Stimulated activated CD4-positive, alpha-beta T cell treated with anti-CD3 and anti-CD28 coated beads, Interleukin-4, amount 100 ng/mL, for 48 hours (primary cell): ENCODE data around the gene ZNF750.

Experiments used
- DNase-seq, 2 donors: peaks; one replicate each; pipeline ENCODE4 v3.0.0-alpha.2; 2020; ENCODE audit warnings: low read depth in 2 of 2

ZNF750 gene

GRCh38 chr17:82839617-82840292 is at the start of gene ZNF750:
Gene ZNF750 (minus strand): TSS chr17:82840022. CDS start chr17:82832454, 7,568 bp downstream.
- no peak for DNase-seq

DNA sequence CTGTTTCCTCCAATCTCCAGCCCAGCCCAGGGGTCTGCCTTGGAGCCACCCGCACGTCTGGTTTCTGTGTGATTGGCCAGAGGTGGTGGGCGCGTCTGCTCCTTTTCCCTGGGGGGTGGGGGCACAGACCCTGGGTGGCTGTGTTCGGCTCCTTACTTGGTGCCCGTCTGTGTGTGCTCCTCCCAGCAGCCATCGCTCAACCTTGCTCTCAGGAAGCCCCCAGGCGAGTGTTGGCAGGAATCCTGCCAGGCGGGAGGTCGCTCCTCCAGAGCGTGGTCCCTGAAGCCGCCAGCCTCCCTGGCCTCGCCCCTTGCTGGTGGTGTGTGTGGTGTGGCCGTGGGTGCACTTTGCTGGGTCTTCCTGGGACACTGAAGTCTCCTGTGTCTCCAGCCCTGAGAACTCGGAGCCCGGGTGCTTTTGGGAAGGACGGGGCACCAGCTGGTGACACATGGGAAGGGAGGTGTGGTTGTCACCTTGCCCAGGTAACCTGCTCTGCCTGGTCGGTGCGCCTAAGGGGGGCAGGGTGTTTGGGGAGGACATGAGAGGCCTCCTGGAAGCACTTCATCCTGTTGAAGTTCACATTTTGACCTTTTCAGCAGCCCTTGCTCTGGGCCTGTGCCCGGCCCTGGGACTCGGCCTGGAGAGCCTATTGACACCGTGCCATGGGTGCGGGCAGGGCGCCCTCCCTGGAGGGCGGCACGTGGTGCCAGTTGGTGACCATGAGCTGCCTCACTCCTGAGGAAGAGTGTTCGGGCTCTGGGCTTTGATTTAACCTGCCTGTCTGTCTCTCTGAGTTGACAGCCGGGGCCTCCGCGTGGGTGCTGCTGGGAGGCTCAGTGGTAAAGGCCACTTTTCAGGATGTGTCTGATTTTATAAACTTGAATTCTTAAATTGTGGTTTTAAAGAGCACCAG is 49.0 kb upstream of the ZNF750 start:
- no peak for DNase-seq

GRCh38 chr17:82887255-82888164 is 47.7 kb upstream of the ZNF750 start:
- no peak for DNase-seq

- DNase-seq, result no peak
These were observed 45.1 kb upstream of the ZNF750 start for GRCh38 chr17:82884970-82885353.

DNA sequence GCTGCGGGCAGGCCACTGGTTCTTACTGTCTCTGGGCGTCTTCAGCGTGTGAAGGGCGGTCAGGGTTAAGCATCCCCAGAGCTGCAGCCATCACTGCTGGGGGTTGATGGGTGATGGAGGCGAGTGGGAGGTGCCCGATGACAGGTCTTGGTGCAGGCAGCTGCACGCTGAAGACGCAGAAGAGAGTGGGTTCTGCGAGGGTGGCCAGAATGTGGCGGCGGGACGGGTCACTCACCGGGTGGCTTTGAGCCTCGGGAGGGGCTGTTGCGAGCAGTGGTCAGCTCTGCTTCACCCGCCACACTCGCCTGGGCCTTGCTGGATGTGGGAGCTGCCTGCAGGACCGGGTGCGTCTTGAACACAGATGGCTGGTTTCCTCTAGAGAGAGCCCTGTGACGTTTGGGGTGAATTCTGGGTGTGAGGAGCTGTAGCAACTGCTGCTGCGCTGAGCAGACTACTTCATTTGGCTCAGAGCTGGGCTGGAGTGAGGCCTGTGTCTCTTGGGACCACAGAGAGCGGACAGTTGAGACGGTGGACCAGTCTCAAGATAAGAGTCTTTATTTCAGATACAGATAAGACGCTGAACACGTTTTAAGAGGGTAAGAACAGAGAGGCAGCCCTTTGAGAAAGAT is 44.6 kb upstream of the ZNF750 start:
- DNase-seq, result no peak

DNA sequence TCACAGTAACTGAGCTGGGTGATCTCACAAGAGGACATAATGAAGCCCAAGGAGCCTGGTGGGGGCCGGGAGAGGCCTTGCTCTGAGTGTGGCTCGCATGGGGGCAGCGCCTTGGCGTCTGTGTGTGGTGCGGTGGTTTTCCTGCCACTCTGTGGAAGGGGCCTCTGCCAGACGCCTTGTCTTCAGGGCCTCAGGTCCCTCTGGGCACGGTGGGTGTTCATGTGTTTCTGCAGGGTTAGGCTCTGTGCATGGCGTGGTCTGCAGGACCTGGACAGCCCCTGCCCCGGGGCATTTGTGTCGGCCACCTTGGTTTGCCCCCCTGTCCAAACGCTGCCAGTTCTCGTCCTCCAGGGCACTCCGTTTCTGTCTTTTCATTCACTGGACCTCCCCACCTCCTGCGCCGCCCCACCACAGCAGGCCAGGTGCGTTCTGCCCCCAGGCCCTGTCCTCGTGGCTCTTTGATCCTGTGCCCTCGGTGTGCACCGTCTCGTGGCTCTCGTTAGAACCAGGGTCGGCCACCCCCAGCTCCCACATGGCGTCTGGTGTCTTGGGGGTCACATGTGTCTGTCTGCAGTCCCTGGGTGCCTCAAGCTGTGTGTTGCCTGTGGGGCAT is 43.7 kb upstream of the ZNF750 start:
- no peak for DNase-seq

GRCh38 chr17:82882715-82883418 is 43.0 kb upstream of the ZNF750 start:
- peak; percentile 49 to 60 for DNase-seq

DNA sequence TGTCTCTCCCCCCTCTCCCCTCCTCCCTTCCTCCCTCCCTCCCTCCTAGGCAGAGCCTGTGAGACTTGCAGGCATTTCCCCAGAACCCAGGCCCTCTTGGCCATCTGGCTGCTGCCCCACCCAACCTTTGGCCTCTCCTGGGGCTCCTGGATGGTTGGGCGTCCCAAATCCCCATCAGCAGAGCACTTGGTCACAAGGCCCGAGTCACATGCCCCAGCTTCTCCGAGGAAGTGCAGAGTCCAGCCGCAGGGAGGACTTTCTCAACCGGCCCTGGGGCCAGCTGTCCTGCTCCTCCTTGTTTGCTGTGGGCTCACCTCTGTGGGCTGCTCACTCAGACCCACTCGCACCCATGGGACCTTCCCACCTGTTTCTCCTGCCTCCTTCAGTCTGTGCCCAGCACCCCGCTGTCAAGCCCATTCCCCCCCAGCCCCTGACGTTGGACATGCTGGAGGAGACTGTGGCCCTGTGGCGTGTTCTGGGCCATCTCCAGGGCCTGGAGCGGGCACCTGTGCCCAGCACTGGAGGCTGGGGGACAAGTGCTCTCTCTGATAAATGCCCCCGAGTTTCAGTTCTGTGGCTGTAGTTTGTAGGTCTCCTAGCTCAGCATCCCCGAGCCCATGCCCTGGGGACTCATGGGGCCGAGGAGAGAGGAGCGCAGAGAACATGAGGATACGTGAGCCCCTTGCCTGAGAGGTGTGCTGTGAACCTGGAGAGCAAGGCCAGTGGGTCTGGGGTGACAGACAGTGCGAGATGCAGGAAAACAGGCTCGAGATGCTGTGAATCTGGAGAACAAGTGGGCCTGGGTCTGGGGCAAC is 42.3 kb upstream of the ZNF750 start:
- no peak for DNase-seq

- DNase-seq, result no peak
These were observed 41.6 kb upstream of the ZNF750 start for GRCh38 chr17:82881324-82881823.

GRCh38 chr17:82880620-82881323 is 41.0 kb upstream of the ZNF750 start:
- no peak for DNase-seq

DNA sequence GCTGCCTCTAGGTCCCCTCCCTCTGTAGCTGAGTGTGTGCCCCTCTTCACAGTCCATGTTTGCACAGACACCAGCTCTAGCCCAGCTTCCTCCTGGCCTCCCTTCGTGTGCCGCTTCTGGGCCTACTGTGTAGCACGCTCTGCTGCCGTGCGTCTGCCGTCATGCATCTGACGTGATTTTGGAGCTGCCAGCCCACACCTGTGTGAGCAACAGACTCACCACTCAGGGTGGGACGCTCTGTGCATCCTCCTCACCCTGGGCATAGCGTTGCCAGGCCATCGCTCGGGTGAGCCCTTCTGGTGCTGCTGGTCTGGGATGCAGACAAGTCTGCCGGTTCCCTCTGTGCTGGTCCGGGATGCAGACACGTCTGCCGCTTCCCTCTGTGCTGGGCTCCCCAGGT is 39.4 kb upstream of the ZNF750 start:
- no peak for DNase-seq

- no peak for DNase-seq
These were observed 38.7 kb upstream of the ZNF750 start for GRCh38 chr17:82878527-82878926.

DNA sequence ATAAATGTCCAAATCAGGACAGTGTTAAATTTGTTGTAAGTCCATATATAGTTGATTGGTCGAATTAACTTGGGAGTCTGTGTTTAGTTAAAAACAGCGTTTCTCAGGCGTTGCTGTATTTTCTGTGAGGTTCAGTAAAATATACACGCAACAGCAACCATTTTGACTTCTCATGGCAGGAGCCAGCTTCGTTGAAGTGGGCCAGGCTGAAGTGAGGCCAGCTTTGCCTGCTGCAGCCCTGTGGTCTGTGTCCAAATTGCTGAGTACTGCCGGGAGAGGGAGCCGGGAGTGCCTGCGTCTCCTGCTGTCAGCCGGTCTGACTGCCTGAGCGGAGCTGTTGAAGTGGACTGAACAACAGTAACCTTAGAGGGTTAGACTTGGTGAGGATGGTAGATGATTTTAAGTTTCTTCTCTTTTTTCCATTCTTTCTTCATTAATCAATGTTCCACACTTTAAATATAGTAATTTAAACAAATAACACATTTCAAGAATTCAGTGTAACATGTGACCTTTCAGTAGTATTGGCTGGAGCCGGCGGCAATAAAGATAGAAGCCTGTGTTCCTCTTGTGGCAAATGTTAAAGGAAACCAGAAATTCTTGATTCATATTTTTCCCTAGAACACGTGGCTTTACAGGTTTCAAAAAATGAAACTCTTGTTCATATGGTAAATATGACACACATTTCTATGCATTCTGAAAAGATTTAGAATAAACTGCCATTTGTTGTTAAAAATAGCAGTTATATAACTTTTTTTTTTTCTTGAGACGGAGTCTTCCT is 37.0 kb upstream of the ZNF750 start:
- no peak for DNase-seq

- DNase-seq, result no peak
These were observed 36.3 kb upstream of the ZNF750 start for GRCh38 chr17:82876149-82876548.

DNA sequence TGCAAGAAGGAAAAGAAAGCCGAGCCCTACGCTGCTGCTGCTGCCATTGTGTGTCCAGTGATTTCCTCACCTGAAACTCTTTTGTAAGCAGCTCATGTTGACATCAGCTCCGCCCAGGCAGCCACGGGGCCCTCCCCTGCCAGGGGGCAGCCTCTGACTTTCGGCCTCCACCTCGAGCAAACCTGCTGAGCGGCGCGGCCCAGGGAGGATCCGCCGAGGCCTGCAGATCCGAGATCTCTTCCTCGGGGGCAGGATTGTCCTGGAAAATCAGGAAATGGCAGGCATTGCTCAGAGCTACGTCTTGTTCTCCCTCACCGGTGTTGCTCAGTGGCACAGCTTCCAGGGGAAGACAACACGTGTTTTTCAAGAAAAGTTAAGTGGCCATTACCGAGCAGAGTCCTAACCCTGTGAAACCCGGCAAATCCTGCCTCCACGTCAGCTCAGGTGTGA is 35.6 kb upstream of the ZNF750 start:
- no peak for DNase-seq

- no peak for DNase-seq
These were observed 34.4 kb upstream of the ZNF750 start for GRCh38 chr17:82874011-82874835.

DNA sequence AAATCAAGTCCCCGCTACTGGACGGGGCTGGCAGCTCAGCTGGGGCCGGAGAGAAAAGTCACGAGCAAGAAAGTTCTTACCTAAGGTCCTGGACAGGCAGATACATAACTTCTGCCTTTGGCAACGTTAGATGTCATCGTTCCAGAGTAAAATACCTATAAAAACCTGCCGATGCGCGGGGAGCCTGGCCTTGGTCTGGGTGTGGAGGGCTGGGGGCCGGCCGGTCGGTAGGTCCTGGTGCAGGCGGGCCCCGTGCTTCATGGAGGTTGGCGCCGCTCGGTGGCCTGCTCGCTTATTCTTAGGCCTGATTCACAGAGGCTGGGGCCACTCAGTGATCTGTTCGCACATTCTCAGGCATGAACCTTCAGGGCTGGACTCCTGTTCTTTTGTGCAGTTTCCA is 33.7 kb upstream of the ZNF750 start:
- DNase-seq, result no peak
